ES-I3 (cell line): ENCODE measurements around the gene FOXO3.
"Not testable (repeated sequence)": the region's sequence is repeated elsewhere in the genome, so short reads cannot be mapped to it uniquely, and the experiment has no call there.

Source experiments
- H3K36me3 ChIP-seq: 2 replicates; pipeline ENCODE4 v1.6.1; 2013; ENCODE audit warnings: mild to moderate bottlenecking, low read length, control low read depth, moderate library complexity; ENCODE audit not compliant: insufficient read depth
- H3K4me1 ChIP-seq: 2 replicates; pipeline ENCODE4 v1.6.1; 2013; ENCODE audit warnings: mild to moderate bottlenecking, control low read depth, low read length; ENCODE audit not compliant: insufficient read depth
- H3K9ac ChIP-seq: 2 replicates; pipeline ENCODE4 v1.6.1; 2013; ENCODE audit warnings: low read depth, mild to moderate bottlenecking, low read length, moderate library complexity
- H3K9me3 ChIP-seq: 2 replicates; pipeline ENCODE4 v1.6.1; 2013; ENCODE audit warnings: mild to moderate bottlenecking, low read length, moderate library complexity; ENCODE audit not compliant: control insufficient read depth, insufficient read depth

Gene FOXO3

DNA sequence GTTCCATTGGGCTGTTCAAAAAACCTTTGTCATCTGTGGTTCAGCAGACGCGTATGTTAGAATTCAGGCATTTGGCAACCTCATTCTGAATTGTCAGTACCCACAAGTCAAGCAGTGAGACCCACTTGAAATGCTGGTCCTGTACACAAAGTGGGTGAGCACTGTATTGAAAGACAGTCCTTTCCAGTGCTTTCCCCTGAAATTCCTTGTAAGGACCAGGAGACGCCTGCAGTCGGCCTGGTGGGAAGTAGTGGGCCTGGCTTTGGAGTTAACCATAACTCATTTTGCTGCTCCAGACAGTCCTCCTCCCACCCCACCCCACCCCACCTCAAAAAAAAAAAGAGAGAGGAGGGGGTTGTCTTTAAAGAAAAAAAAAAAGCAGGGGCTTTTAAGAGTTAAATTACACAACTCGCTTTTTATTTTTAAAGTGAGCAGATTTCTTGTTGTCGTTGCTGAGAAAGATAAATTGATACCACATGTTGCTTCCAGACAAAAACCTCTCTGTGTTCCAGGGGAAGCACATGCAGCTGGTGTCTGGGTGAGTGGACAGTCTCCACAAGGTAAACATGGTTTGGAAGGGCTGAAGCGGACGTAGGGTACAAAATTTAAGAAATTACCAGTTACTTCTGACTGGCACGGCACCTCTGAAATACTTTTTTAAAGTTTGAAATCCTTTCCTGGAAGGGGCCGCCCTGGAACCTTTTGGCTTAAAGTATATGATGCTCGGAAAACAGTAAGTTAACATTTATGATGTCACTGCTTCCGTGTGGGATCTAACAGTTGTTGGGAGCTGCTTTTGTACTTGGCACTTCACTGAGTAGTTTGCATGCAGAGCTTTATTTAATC, 95.3 kb downstream of the FOXO3 start:
- H3K9ac ChIP-seq = no peak overlapping the region
- no peaks in the 10 kb centered on the region for H3K36me3 ChIP-seq
- no peaks in the 10 kb centered on the region for H3K4me1 ChIP-seq
- H3K9me3 ChIP-seq = no peaks in the 10 kb centered on the region

GRCh38 chr6:108656836-108657235, 96.1 kb downstream of the FOXO3 start:
- H3K9ac ChIP-seq = no peak overlapping the region
- no peaks in the 10 kb centered on the region for H3K9me3 ChIP-seq
- H3K36me3 ChIP-seq = no peaks in the 10 kb centered on the region
- H3K4me1 ChIP-seq = no peaks in the 10 kb centered on the region; the same call in 1 of the 2 replicates

DNA sequence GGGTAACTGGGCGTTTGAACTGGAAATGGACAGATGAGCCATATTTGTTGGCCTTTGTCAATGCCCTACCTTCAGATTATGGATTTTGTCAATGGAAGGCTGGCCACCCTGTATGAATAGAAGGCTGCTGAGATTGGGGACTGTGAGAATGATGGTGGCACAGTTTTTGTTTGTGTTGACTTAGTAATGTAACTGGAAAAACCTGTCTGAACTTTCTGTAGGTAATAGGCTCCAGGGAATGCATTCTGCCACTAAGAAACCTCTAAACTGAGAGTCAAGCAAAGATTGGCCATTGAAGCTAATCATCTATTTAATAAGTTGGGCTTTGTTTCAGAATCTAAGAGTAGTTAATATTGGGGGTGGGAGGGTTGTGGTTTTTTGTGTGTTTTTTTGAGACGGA, 97.5 kb downstream of the FOXO3 start:
- Histone ChIP-seq H3K4me1 (no peaks in the 10 kb centered on the region; the same call in 1 of the 2 replicates), H3K36me3 (no peaks in the 10 kb centered on the region), H3K9ac (no peak overlapping the region), H3K9me3 (no peaks in the 10 kb centered on the region)

GRCh38 chr6:108658785-108659184, 98.1 kb downstream of the FOXO3 start:
- not testable (repeated sequence) for H3K36me3 ChIP-seq, H3K9ac ChIP-seq, H3K4me1 ChIP-seq, H3K9me3 ChIP-seq

GRCh38 chr6:108660251-108660650, 99.5 kb downstream of the FOXO3 start:
- Histone ChIP-seq H3K9me3 (no peaks in the 10 kb centered on the region), H3K36me3 (no peaks in the 10 kb centered on the region), H3K4me1 (no peaks in the 10 kb centered on the region; the same call in 1 of the 2 replicates), H3K9ac (no peak overlapping the region)

DNA sequence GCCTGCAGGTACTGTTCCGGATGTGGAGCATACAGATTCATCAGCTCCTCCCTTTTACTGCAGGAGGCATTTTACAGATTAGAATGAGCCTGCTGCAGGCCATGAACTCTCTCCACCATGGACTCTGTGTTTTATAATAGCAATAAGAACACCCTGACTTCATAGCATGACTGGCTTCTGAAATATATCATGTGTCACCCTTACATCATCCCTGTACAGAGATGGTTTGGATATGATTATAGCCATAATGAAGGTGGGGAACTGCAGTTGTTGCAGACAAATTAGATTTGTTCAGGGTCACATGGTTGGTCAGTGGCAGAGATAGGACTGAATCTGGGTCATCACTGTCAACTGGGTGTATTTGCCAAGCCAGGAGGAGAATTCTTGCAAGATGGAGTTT, 100.7 kb downstream of the FOXO3 start:
- Histone ChIP-seq H3K9ac (no peak overlapping the region), H3K9me3 (no peaks in the 10 kb centered on the region), H3K4me1 (no peaks in the 10 kb centered on the region; the same call in 1 of the 2 replicates), H3K36me3 (no peaks in the 10 kb centered on the region)

GRCh38 chr6:108661982-108662381, 101.3 kb downstream of the FOXO3 start:
- H3K4me1 ChIP-seq = peaks cover 5% of the 10 kb centered on the region

GRCh38 chr6:108662702-108663101, 102.0 kb downstream of the FOXO3 start:
- no peak overlapping the region for H3K9ac ChIP-seq
- H3K9me3 ChIP-seq = no peaks in the 10 kb centered on the region
- H3K36me3 ChIP-seq = no peaks in the 10 kb centered on the region
- H3K4me1 ChIP-seq = peaks cover 12% of the 10 kb centered on the region

More at GRCh38 chr6:108661982-108662381, 101.3 kb downstream of the FOXO3 start:
- no peak overlapping the region for H3K9ac ChIP-seq
- H3K36me3 ChIP-seq = no peaks in the 10 kb centered on the region
- no peaks in the 10 kb centered on the region for H3K9me3 ChIP-seq

DNA sequence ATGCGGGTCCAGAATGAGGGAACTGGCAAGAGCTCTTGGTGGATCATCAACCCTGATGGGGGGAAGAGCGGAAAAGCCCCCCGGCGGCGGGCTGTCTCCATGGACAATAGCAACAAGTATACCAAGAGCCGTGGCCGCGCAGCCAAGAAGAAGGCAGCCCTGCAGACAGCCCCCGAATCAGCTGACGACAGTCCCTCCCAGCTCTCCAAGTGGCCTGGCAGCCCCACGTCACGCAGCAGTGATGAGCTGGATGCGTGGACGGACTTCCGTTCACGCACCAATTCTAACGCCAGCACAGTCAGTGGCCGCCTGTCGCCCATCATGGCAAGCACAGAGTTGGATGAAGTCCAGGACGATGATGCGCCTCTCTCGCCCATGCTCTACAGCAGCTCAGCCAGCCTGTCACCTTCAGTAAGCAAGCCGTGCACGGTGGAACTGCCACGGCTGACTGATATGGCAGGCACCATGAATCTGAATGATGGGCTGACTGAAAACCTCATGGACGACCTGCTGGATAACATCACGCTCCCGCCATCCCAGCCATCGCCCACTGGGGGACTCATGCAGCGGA, 102.9 kb downstream of the FOXO3 start:
- H3K36me3 ChIP-seq, H3K9me3 ChIP-seq, H3K9ac ChIP-seq: not testable (repeated sequence)
- H3K4me1 ChIP-seq = peaks cover 18% of the 10 kb centered on the region

- Histone ChIP-seq H3K9ac (no peak overlapping the region), H3K9me3 (no peaks in the 10 kb centered on the region), H3K4me1 (peaks cover 18% of the 10 kb centered on the region), H3K36me3 (no peaks in the 10 kb centered on the region)
Measured at GRCh38 chr6:108665495-108666196, 104.9 kb downstream of the FOXO3 start.

DNA sequence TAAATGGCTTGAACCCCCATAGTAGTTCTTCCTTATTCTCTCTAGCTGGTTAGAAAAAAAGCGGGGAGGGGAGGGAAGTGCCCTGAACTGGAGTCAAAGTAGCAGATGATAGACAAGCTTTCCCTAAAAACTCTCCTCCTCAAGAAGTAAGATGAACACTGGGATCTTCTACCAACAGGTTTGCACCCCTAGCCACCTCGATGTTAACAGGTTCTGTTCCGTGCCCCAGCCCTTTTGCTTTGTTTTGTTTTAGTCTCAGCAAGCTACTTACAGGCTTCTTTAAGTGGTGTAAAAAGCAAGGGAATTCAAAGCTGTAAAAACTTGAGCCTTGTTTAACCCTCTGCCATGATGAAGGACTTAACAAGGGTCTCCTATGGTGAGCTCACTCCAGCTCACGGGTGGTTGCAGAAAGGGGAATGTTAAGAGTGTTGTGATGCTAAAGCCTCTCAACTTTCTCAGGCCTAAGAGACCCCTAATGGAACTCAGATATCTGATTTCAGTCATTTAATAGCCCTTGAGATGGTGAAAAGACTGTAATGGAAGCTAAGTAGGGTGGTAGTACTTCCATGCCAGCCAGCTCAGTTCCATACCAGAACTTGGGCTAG, 106.0 kb downstream of the FOXO3 start:
- H3K36me3 ChIP-seq = no peaks in the 10 kb centered on the region
- H3K9ac ChIP-seq = no peak overlapping the region
- H3K4me1 ChIP-seq = peaks cover 26% of the 10 kb centered on the region
- no peaks in the 10 kb centered on the region for H3K9me3 ChIP-seq

DNA sequence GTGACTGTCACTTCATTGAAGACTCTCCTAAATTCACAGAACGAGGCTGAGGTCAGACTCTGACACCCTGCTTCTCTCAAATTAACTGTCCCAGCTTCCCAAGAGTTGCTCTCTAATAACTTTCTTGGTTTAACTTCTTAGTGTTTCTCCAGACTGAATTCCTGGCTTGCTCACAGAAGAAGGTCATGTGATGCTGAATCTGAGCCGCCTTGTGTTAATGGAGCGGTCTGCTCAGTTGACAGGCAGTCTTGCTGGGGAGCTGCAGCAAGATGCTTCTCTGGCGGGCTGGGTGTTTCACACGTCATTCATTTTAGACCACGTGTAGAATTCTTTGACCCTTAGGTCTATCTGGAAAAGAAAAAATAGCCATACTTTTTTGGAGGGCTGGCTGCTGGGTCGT, 107.3 kb downstream of the FOXO3 start:
- peaks cover 31% of the 10 kb centered on the region for H3K4me1 ChIP-seq
- no peaks in the 10 kb centered on the region for H3K36me3 ChIP-seq
- H3K9me3 ChIP-seq = no peaks in the 10 kb centered on the region
- H3K9ac ChIP-seq = no peak overlapping the region

GRCh38 chr6:108669673-108670072, 109.0 kb downstream of the FOXO3 start:
- Histone ChIP-seq H3K4me1 (peaks cover 31% of the 10 kb centered on the region), H3K9me3 (no peaks in the 10 kb centered on the region), H3K9ac (no peak overlapping the region), H3K36me3 (no peaks in the 10 kb centered on the region)

- Histone ChIP-seq H3K4me1 (peaks cover 31% of the 10 kb centered on the region), H3K9me3 (no peaks in the 10 kb centered on the region)
Measured at GRCh38 chr6:108671175-108671574, 110.5 kb downstream of the FOXO3 start.

More at GRCh38 chr6:108671175-108671574, 110.5 kb downstream of the FOXO3 start:
- Histone ChIP-seq H3K9ac (no peak overlapping the region), H3K36me3 (no peaks in the 10 kb centered on the region)
